Ovary (tissue), 9 donors: ENCODE data around the gene PAQR3. TPM values are rescaled to one million over a fixed set of nuclear protein-coding genes. Genes with fewer than 3 reads are reported as not detected.

Experiments
- DNase-seq, 5 donors: peaks; one replicate each; pipeline ENCODE4 v3.0.0-alpha.2; 2019 to 2020
- H3K27ac ChIP-seq, 2 donors: fragments of 200-600 bp; one replicate each; pipeline versions ENCODE4 v1.5.1 to v1.8.0; 2019 to 2022
- H3K27me3 ChIP-seq: fragments of 200-600 bp; one replicate; pipeline ENCODE4 v1.8.0; 2022
- H3K36me3 ChIP-seq: fragments of 200-600 bp; sonication (generic); one replicate; pipeline ENCODE4 v1.5.1; 2019
- H3K4me1 ChIP-seq: one replicate; pipeline ENCODE4 v1.8.1; 2013; ENCODE audit warnings: mild to moderate bottlenecking, moderate library complexity; ENCODE audit not compliant: insufficient read depth
- H3K4me3 ChIP-seq: fragments of 200-600 bp; sonication (generic); one replicate; pipeline ENCODE4 v1.5.1; 2017
- H3K9me3 ChIP-seq, 2 donors: fragments of 200-600 bp in 1 of 2; sonication (generic) in 1 of 2; one replicate each; pipeline versions ENCODE4 v1.5.1 to v1.8.1; 2013 to 2019; ENCODE audit warnings: mild to moderate bottlenecking in 1 of 2, moderate library complexity in 1 of 2
- EP300 ChIP-seq: sonication (generic); formaldehyde crosslinking; IDR thresholded peaks from one replicate; pipeline ENCODE4 v1.6.1; 2017; ENCODE audit warnings: antibody characterized with exemption
- POLR2A ChIP-seq: fragments of 450-650 bp; IDR thresholded peaks from one replicate; pipeline ENCODE4 v1.6.1; 2017; ENCODE audit warnings: antibody characterized with exemption, mild to moderate bottlenecking, moderate library complexity
- WGBS, 3 donors: extraction: QIAGEN DNeasy Blood & Tissue Kit in 1 of 3; methylation state at CpG; one replicate each; pipeline versions ENCODE4 v1.1.5 to v1.1.7; 2013 to 2017; 5-methylcytosine and 5-hydroxymethylcytosine counted together
- intact Hi-C, 4 donors: fragments of 100-400 bp; cut with DNase I; formaldehyde crosslinking; loops; one replicate each; pipeline versions ENCODE4 v1.11.0 to v1.15.1; 2022 to 2023
- polyA plus RNA-seq, 2 donors: library from polyadenylated mRNA; stranded (reverse); fragments of 200-250 nt in 1 of 2; fragments of 350-450 nt in 1 of 2; fragmentation: Illumina TruSeq in 1 of 2; extraction: RNeasy Lipid Tissue Mini Kit (QIAGEN cat#74804) in 1 of 2; gene quantifications; one replicate each; pipeline ENCODE4 v1.2.3, GENCODE V29; 2013 to 2014
- total RNA-seq, 7 donors: library from RNA; depleted of rRNA in 2 of 7; stranded (reverse); fragments of >200 nt in 2 of 7; fragmentation: NEBNext Ultra II Directional in 3 of 7; extraction: Animal tissue kit (Norgen Biotek cat#: 25700) in 3 of 7; gene quantifications; one replicate each; pipeline versions ENCODE4 v1.1.0 to v1.2.4, GENCODE V29; 2016 to 2023
- TF ChIP-seq, protein P1 (sequence below), 3 donors: fragments of 450-650 bp in 2 of 3; fragments of 200-600 bp in 1 of 3; IDR thresholded peaks; one replicate each; pipeline versions ENCODE4 v1.5.1 to v1.8.0; 2016 to 2022; ENCODE audit warnings: antibody characterized with exemption in 3 of 3, mild to moderate bottlenecking in 1 of 3
- donor health status: DM: no; HTN: no; CAD: no; lungs with moderate emphysema.
- donor health status: DM: no; HTN: no; CAD: no.
- donor health status: Bipolar disorder and iron deficiency.
- donor health status: DM: yes; HTN: yes; CAD: no.
- donor health status: DM: no; HTN: no; CAD: no.
- donor health status: DM: yes; HTN: yes; CAD: no.

The PAQR3 gene
- total and polyA plus RNA-seq, 9 donors: 3.4 to 13.4 (median 9.4) TPM

- H3K27me3 ChIP-seq: no peaks in the 10 kb centered on the region
- H3K4me1 ChIP-seq: peaks cover 3% of the 10 kb centered on the region
- WGBS, 3 donors: 45 to 50% (median 49%) methylated on average over 1 of the region's 1 CpG
- TF ChIP-seq, protein P1, sequence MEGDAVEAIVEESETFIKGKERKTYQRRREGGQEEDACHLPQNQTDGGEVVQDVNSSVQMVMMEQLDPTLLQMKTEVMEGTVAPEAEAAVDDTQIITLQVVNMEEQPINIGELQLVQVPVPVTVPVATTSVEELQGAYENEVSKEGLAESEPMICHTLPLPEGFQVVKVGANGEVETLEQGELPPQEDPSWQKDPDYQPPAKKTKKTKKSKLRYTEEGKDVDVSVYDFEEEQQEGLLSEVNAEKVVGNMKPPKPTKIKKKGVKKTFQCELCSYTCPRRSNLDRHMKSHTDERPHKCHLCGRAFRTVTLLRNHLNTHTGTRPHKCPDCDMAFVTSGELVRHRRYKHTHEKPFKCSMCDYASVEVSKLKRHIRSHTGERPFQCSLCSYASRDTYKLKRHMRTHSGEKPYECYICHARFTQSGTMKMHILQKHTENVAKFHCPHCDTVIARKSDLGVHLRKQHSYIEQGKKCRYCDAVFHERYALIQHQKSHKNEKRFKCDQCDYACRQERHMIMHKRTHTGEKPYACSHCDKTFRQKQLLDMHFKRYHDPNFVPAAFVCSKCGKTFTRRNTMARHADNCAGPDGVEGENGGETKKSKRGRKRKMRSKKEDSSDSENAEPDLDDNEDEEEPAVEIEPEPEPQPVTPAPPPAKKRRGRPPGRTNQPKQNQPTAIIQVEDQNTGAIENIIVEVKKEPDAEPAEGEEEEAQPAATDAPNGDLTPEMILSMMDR (IDR thresholded peaks at IDR 0.05): no peak
- TF ChIP-seq POLR2A (no peak), EP300 (no peak)
- DNase-seq: no peak
- H3K36me3 ChIP-seq: no peaks in the 10 kb centered on the region
- H3K4me3 ChIP-seq: no peak overlapping the region
- intact Hi-C loops: loop anchor here in 1 of 4 donors (5.0 kb wide), 1 partner anchor 288 kb away; no protein-coding TSS in a partner anchor
- no peaks in the 10 kb centered on the region for H3K9me3 ChIP-seq
- no peak overlapping the region for H3K27ac ChIP-seq
Observed at GRCh38 chr4:78904143-78904542, 35.1 kb downstream of the PAQR3 start.

DNA sequence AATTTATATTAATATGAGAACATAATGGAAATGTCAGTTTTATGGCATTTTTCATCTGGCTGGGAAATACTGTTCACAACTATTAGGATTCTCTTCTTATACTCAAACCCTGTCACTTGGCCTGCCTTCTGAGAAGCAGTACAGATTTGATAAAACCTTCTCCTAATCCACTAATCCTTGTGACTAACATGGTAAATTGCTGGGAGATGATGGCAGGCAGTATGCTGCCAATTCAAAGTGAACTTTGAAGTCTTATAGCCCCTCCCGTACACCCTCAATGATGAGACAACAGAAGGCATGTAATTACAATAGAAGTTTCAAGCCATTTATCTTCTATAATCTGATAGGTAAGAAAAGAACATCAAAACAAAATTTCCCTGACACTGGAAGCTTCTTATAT lies 36.9 kb downstream of the PAQR3 start:
- Histone ChIP-seq H3K27ac (no peak overlapping the region), H3K4me1 (no peaks in the 10 kb centered on the region), H3K9me3 (no peaks in the 10 kb centered on the region), H3K4me3 (no peak overlapping the region), H3K36me3 (no peaks in the 10 kb centered on the region), H3K27me3 (no peaks in the 10 kb centered on the region)
- intact Hi-C loops: loop anchor here in 1 of 4 donors (5.0 kb wide), 1 partner anchor 290 kb away; no protein-coding TSS in a partner anchor
- TF ChIP-seq, protein P1 (IDR thresholded peaks at IDR 0.05): no peak
- TF ChIP-seq EP300: no peak
- no peak for TF ChIP-seq POLR2A
- no peak for DNase-seq
- WGBS, 3 donors: 91 to 100% (median 92%) methylated on average over 1 of the region's 1 CpG

GRCh38 chr4:78901882-78902281 lies 37.4 kb downstream of the PAQR3 start:
- intact Hi-C loops: loop anchor here in 1 of 4 donors (5.0 kb wide), 1 partner anchor 290 kb away; no protein-coding TSS in a partner anchor
- Histone ChIP-seq H3K9me3 (no peaks in the 10 kb centered on the region), H3K4me1 (no peaks in the 10 kb centered on the region), H3K4me3 (no peak overlapping the region), H3K27ac (no peak overlapping the region), H3K36me3 (no peaks in the 10 kb centered on the region), H3K27me3 (no peaks in the 10 kb centered on the region)
- no peak for DNase-seq
- WGBS, 3 donors: 86 to 92% (median 87%) methylated on average over 2 of the region's 2 CpGs
- TF ChIP-seq, protein P1 (IDR thresholded peaks at IDR 0.05): no peak
- no peak for TF ChIP-seq EP300
- TF ChIP-seq POLR2A: no peak

DNA sequence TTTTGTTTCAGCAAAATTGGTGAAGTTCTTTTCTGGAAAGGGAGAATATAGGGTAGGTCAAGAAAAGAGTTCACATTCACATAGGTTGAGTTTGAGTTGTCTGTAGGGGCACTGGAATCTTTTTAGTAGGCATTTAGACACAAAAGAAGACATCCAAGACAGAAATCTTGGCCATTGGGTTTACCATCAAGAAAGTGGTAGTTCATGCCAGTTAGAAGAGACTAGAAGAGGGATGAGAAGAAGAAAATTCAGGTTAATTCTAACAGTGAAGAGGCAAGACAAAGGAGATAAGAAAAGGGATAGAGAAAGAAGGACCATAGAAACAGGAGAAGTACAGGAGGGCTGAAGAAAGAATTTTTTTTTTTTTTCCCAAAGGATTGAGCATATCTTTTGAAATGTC lies 39.9 kb downstream of the PAQR3 start:
- Histone ChIP-seq H3K9me3 (no peaks in the 10 kb centered on the region), H3K27me3 (no peaks in the 10 kb centered on the region), H3K4me1 (no peaks in the 10 kb centered on the region), H3K36me3 (no peaks in the 10 kb centered on the region), H3K4me3 (no peak overlapping the region), H3K27ac (no peak overlapping the region)
- no peak for DNase-seq
- no peak for TF ChIP-seq EP300
- TF ChIP-seq, protein P1 (IDR thresholded peaks at IDR 0.05): no peak
- no peak for TF ChIP-seq POLR2A
- intact Hi-C loops: no loop called here

GRCh38 chr4:78889955-78890354 lies 49.3 kb downstream of the PAQR3 start:
- no peak overlapping the region for H3K27ac ChIP-seq
- no peak for DNase-seq
- no peak for TF ChIP-seq EP300
- TF ChIP-seq, protein P1 (IDR thresholded peaks at IDR 0.05): no peak
- TF ChIP-seq POLR2A: no peak
- H3K4me3 ChIP-seq: no peak overlapping the region
- no peaks in the 10 kb centered on the region for H3K4me1 ChIP-seq
- intact Hi-C loops: no loop called here
- no peaks in the 10 kb centered on the region for H3K9me3 ChIP-seq
- no peaks in the 10 kb centered on the region for H3K36me3 ChIP-seq
- H3K27me3 ChIP-seq: no peaks in the 10 kb centered on the region
